Suprapubic skin (tissue), 4 donors: Measurements from ENCODE around the gene RPRD1A.

Source experiments
- EP300 ChIP-seq: sonication (generic); formaldehyde crosslinking; IDR thresholded peaks from one replicate; pipeline ENCODE4 v1.6.1; 2017; ENCODE audit warnings: antibody characterized with exemption
- POLR2A ChIP-seq, 2 donors: fragments of 450-650 bp; IDR thresholded peaks; one replicate each; pipeline ENCODE4 v1.6.1; 2017; ENCODE audit warnings: antibody characterized with exemption in 2 of 2, mild to moderate bottlenecking in 2 of 2, moderate library complexity in 2 of 2
- POLR2AphosphoS5 ChIP-seq, 3 donors: sonication (generic); formaldehyde crosslinking; IDR thresholded peaks; one replicate each; pipeline ENCODE4 v1.6.1; 2017; ENCODE audit warnings: antibody characterized with exemption in 3 of 3

GRCh38 chr18:36023336-36023735 lies 44.0 kb downstream of the RPRD1A start:
- no peak for TF ChIP-seq POLR2A (IDR thresholded peaks at IDR 0.05)
- no peak for TF ChIP-seq EP300
- TF ChIP-seq POLR2AphosphoS5 (IDR thresholded peaks at IDR 0.05), result no peak
